ENCODE measurements around the gene GAST.
"Not testable (repeated sequence)": the region's sequence is repeated elsewhere in the genome, so short reads cannot be mapped to it uniquely, and the experiment has no call there.

The GAST gene

DNA sequence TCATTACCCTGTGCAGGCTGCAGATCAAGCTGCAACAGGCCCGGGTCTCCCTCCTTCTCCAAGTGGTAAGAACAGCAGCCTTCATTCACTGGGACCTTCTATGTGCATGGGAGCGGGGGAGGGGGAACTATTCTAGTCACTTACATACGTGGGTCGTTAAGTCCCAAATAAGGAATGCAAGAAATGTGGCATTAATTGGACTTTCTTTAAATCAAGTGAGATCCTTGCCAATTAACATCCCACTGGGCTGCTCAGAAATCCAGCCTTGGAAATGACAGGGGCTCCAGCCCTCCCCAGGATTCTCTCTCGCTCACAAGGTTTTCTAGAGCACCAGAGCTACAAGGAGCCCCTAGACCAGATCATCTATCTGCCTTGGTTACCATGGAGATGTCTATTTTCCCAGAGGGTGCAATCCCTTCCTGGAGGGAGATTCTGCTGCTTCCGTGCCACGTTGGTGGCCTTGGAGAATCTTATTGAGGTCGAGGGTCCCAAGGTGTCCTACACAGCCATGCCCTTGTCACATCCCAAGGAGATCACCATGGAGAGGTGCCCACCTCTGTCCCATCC lies 28.6 kb upstream of the GAST start:
- no peak for DNase-seq (ENCODE audit: low read depth in 1 of 2, low spot score in 1 of 2)

DNA sequence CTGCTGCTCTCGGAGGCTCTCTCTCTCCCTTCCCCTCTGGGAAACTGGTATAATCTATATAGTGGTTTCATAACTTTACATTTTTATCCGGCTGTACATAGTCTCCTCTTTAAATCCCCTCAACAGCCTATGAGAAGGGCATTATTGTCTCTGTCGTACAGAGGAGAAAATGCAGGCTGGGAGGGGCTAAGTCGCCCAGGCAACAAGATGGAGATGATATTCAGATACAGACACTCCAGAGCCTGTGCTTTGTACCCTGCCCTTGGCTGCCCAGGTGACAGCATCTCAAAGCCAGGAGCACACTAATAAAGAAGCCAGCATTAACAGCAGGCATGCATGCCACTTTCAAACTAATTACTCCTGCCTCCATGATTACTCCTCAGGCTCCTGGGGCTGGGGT lies 28.1 kb upstream of the GAST start:
- no peak for DNase-seq (ENCODE audit: low read depth in 1 of 2, low spot score in 1 of 2)

DNA sequence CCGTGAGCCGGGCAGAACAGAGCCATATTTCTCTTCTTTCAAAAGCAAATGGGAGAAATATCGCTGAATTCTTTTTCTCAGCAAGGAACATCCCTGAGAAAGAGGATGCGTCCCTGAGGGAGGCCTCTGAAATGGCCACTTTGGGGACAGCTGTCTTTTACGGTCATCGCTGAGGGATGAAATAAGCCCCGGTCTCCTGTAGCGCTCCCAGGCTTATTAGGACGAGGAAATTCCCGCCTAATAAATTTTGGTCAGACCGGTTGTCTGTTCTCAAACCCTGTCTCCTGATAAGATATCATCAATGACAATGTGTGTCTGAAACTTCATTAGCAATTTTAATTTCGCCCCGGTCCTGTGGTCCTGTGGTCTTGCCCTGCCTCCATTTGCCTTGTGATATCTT lies 26.4 kb upstream of the GAST start:
- DNase-seq (ENCODE audit: low read depth in 1 of 2, low spot score in 1 of 2) = not testable (repeated sequence)

DNA sequence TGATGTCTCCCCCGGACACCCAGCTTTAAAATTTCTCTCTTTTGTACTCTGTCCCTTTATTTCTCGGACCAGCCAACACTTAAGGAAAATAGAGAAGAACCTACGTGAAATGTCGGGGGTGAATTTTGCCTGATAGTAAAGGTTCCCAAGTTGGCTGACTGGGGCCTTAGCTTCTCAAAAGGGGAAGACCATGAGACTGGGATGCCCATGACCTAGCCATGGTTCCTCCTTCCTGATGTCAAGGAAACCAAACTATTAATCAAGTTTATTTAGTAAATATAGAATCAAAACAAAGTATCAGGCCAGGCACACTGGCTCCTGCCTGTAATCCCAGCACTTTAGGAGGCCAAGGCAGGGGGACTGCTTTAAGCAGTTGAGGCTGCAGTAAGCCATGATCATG lies 25.9 kb upstream of the GAST start:
- DNase-seq (ENCODE audit: low read depth in 1 of 2, low spot score in 1 of 2) = no peak

DNA sequence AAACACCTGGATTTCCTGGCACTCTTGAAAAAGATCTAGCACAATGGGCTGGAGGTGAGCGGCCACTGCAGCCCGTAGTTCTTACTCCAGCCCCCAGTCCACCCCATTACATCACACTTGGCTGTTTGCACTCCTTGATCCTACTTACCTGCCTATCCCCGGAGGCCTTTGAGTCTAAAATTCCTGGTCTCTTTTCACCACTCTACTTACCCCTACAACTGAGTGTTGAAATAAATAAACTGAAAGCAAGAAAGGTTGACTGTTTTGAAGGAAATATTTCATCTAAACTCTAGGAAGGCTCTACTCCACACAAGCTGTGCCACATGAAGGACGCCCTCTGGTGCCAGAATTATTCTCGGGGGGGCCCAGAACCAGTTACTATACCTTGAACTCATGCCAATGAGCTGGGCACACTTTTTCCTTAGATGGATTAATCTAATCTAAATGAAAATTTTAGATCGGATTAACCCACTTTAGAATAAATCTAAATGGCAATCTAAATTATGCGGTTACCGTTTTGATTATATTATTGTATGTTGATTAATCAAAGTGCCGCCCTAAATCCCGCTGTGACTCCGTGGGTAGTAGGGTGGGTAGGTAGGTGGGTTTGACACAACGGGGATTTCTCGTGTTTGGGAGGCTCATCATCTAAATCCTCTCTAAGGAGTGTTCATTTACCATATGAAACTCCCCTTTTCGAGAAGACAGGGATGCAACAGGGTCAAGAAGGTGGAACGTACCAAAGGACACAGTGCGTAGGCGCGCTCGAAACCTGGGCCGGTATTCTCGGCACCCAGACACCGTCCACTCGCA lies 24.1 kb upstream of the GAST start:
- DNase-seq (ENCODE audit: low read depth in 1 of 2, low spot score in 1 of 2) = no peak

DNA sequence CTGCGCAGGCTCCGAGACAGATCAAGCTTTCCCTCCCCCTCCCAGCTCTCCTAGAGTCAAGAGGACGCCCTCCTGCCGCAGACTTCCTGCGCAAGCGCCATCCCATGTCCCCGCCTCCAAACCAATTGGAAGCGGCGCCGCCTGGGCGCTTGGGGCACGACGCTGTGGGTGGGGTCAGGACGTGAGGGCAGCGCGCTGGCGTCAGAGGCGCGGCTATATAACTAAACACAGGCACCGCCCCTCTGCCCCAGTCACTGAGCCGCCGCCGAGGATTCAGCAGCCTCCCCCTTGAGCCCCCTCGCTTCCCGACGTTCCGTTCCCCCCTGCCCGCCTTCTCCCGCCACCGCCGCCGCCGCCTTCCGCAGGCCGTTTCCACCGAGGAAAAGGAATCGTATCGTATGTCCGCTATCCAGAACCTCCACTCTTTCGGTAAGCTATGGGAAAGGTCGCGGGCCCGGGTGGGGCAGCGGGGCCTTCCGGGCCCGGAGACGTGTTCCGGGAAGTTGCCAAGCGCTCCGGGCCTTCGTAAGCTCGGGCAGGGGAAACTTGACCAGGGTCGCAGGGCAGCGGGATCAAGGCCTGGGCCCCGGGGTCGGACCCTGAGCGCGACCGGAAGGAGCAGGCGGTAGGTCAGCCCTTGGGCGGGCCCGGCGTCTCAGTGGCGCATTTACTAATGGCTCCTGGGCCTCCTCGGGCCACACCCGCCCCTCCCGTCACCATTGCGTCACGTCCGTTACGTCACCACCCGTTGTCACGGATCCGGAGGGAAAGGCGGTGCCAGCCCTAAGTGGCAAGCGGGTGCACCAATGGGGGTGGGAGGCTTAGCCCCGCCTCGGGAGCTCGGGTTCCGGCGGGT lies 23.3 kb upstream of the GAST start, which contains the start of gene EIF1:
Gene EIF1 (plus strand): TSS at position 245 of the 856 bp plus-strand sequence. CDS start 154 bp downstream, at position 399.
- peak; percentile 98 to 100 for DNase-seq (ENCODE audit: low read depth in 1 of 2, low spot score in 1 of 2)

DNA sequence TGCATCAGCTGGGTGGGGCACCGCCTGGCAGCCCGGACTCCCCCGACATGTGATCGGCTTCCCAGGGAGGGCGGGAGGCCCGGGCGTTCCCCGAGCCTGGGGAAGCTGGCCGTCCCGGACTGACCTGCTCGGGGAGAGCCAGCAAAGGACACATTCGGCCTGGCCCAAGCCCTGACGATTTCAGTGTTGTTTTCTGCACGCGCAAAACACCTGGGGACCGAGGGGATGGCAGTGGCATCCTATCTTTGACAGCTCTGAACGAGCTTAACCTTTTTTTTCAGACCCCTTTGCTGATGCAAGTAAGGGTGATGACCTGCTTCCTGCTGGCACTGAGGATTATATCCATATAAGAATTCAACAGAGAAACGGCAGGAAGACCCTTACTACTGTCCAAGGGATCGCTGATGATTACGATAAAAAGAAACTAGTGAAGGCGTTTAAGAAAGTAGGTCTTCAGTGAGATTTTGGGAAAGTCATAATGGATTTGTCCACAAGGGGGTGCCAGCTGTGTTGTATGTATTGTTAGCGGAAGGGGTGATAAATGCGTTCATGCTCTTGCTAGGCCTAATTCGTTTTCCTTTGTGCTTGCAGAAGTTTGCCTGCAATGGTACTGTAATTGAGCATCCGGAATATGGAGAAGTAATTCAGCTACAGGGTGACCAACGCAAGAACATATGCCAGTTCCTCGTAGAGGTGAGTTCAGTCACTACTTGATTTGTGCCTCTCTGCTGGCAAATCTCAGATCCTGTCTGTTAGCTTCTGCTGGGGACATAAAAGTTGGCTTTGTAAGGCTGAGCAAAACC lies 22.4 kb upstream of the GAST start:
- no peak for DNase-seq (ENCODE audit: low read depth in 1 of 2, low spot score in 1 of 2)

DNA sequence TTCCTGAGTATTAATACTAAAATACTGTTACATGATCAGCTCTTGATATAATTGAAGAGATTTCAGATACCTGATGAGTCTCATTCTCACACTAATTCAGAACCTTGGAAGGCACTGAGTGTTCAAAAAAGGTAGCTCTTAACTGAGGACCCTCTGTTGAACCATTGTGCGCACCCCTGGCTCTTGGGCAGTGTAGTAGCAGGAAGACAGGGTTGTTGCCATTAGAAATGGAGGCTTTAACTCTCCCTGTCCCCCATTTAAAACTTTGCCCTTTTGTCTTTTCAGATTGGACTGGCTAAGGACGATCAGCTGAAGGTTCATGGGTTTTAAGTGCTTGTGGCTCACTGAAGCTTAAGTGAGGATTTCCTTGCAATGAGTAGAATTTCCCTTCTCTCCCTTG lies 21.6 kb upstream of the GAST start:
- DNase-seq (ENCODE audit: low read depth in 1 of 2, low spot score in 1 of 2) = no peak

DNA sequence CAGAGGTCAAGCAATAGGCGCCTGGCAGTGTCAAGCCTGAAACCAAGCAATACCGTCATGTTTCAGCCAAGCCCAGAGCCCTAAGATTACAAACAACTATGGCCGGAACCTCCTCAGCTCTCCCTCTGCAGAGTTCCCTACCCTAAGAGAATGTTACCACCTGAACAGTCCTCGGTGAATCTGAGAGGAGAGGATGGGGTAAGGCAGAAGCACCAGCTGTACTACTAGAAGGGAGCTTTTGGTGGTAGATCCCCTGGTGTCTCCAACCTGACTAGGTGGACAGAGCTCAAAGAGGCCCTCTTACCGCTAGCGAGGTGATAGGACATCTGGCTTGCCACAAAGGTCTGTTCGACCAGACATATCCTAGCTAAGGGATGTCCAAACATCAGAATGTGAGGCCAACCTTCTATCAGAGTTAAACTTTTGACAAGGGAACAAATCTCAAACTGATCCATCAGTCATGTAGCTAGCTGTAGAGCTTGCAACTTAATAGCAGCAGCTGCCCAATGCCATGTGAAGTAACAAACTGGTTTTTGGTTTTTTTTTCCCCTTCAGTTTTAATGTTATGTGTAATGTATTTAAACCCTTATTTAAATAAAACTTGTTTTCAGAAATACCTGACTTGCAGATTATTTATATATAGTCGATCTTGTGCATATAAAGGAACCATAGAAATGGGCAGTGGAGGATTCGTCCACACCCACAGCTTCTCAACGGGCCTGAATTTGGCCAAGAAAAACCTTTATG lies 20.9 kb upstream of the GAST start:
- no peak for DNase-seq (ENCODE audit: low read depth in 1 of 2, low spot score in 1 of 2)

DNA sequence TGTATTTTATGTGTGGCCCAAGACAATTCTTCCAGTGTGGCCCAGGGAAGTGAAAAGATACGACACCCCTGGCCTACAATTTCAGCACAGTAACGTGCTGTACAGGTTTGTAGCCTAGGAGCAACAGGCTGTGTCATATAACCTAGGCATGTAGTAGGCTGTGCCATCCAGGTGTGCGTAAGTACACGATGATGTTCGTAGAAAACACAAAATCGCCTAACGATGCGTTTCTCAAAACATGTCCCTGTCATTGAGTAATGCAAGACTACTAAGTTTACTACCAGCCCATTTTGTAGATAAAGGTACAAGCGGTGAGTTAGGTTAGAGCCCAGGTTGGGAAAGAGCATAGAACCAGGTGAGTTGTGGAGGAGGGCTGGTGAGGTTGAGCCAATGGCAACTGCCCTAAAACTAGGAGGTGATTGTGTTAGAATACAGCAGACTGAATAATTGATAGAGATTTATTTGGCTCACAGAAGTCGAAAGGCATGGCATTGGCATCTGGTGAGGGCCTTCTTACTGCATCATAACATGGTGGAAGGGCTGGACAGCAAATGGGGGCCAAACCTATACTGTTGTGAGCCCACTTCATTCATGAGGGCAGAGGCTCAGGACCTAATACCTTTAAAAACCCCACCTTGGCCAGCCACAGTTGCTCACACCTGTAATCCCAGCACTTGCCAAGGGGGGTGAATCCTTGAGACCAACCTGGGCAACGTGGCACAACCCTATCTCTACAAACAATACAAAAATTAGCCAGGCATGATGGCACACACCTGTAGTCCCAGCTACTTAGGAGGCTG lies 19.2 kb upstream of the GAST start:
- DNase-seq (ENCODE audit: low read depth in 1 of 2, low spot score in 1 of 2) = no peak

DNA sequence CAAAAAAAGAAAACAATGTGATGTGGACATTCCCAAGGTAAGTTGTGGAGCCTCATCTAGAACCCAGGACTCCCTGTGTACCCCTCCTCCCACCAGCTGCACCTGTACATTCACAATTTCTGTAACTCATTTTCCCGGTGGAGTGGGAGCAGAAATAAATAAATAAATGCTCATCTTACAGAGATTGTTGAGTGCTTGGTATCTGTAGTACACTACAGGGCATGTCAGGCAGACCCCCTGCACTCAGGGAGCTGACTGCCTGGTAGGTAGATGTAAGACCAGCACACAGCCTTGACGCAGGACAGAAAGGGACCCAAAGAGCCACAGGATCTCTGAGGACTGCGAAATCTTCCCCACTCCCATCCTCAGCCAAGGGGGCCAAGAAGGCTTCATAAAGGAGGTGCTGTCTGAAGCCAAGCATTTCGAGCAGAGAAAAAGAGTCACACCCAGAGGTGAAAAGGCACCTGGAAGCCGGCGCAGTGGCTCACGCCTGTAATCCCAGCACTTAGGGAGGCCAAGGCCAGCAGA lies 16.9 kb upstream of the GAST start:
- DNase-seq (ENCODE audit: low read depth in 1 of 2, low spot score in 1 of 2) = no peak

DNA sequence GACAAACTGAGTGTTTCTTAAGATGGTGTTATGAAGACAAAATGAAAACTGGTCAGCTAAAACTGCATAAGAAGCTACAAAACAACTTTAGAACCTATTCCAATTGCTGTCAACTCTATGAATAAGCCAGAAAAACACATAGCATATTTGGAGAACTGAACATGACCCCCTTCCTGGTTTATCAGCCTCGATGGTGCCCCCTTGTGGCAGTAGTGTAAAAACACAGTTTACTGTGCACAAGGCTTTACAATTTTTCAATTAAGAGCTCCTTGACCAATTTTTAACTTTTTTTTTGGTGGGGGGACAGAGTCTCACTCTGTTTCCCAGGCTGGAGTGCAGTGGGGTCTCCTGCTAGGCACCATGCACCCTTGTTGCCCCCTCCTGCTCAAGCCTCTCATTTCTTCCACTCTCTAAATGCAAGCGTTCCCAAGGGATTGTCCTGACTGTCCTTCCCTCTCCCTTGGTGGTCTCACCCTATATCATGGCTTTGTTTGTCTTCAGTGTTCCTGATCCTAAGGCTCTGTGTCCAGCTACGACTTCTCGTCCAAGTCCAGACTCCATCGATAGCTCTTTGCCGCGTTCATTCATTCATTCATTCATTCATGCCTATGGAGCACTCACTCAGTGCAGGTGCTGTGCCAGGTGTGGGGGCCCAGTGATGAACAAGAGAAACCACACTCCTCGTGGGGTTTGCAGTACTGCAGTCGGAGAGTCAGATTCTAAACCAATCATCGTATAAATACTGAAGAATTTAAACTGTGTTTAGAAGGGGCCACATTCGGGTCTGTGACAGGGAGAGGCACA lies 16.0 kb upstream of the GAST start:
- peak; percentile 40 to 46 for DNase-seq (ENCODE audit: low read depth in 1 of 2, low spot score in 1 of 2)

DNA sequence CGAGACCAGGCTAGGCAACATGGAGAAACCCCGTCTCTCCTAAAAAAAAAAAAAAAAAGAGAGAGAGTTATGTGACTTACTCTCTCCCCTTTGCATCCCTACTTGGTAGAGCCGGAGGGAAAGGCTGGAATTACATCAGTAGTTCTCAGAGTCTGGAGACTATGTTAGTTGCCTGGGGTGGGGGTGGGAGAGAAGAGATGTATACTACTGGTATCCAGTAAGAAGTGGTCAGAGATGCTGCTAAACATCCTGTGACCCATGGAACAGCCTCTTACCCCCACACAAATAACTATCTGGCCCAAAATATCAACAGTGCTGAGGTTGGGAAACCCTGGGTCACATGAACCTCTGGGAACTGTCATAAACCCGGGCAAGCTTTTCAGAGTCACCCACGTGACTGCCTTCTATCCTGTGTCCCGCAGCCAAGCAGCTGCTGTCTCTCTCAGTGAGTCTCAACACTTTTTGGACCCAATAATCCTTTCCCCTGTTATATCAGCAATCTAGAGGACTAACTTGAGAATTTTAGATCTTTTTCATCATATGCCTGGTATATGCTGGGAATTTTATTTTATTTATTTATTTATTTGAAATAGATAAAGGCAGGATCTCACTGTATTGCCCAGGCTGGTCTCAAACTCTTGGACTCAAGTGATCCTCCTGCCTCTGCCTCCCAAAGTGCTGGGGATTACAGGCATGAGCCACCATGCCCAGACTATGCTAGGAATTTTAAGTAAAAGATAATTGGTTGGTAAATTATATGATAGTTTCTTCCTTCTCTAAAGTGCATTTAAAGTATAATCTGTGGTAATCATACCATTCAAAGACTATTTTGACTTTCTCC lies 14.8 kb upstream of the GAST start:
- no peak for DNase-seq (ENCODE audit: low read depth in 1 of 2, low spot score in 1 of 2)

DNA sequence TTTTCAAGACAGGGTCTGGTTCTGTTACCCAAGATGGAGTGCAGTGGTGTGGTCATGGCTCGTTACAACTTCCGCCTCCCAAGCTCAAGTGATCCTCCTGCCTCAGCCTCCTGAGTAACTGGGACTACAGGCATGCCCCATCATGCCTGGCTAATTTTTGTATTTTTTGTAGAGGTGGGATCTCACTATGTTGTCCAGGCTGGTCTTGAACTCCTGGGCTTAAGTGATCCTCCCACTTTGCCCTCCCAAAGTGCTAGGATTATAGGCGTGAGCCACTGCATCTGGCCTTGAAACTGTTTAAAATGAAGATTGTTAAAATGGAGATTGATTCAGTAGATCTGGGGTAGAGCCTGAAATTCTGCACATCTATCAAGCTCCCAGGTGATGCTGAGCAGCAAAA lies 11.3 kb upstream of the GAST start:
- DNase-seq (ENCODE audit: low read depth in 1 of 2, low spot score in 1 of 2) = not testable (repeated sequence)

DNA sequence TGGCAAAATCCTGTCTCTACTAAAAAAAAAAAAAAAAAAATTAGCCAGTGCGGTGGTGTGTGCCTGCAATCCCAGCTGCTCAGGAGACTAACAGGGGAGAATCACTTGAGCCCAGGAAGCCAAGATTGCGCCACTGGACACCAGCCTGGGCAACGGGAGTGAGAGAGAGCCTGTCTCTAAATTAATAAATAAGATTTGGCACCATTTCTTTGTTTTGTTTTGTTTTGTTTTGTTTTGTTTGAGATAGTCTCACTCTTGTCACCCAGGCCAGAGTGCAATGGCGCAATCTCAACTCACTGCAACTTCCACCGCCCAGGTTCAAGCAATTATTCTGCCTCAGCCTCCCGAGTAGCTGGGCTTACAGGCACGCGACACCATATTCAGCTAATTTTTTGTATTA lies 9.4 kb upstream of the GAST start:
- no peak for DNase-seq (ENCODE audit: low read depth in 1 of 2, low spot score in 1 of 2)

DNA sequence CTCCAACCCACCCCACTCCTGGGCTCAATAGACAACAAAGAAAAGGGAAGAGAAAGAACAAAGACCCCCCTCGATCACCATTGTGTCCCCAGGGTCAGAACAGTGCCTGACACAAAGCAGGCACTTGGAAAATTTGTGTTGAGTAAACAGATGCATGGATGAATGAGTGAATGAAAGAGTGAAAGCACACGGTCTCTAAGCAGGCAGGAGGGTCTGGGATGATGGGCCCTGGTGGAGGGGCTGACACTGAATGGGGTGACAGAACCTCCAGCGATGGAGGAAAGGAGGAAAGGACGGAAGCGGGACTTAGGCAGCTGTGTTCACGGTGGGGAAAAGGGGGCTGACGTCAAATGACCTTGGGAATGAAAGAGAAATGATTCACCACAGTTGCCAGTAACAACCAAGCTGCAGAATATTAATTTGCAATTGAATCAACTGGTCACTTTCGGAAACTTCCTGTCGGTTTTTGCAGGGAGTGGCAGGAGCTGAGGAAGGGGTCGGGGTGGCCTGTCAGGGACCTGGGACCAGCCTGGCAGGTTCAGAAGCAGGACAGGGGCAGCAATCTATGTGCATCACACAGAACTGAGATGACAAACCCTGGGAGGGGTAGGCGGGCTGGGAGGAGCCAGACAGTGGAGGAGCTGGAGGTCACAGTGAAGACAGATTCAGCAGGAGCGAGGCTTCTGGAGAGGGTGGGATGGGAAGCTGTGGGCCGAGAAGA lies 6.7 kb upstream of the GAST start:
- DNase-seq (ENCODE audit: low read depth in 1 of 2, low spot score in 1 of 2) = no peak
